HCT116 (cell line): Measurements from ENCODE around the gene CSGALNACT2.

Experiments
- ATF3 ChIP-seq: IDR thresholded peaks from 2 replicates; pipeline ENCODE4 v1.6.1; 2012
- CBX3 ChIP-seq: IDR thresholded peaks from 2 replicates; pipeline ENCODE4 v1.6.1; 2012; ENCODE audit warnings: low read depth
- CTCF ChIP-seq, 3 experiments: fragments of 200-600 bp in 1 of 3; sonication (generic) in 1 of 3; IDR thresholded peaks in 2 of 3; conservative IDR thresholded peaks in 1 of 3; 2 replicates each; pipeline ENCODE4 v1.5.1; 2012 to 2017; ENCODE audit warnings: low read depth in 2 of 3, low read length in 2 of 3, antibody characterized with exemption in 1 of 3, borderline replicate concordance in 1 of 3, control low read depth in 1 of 3, mild to moderate bottlenecking in 1 of 3, mixed read lengths in 1 of 3, mixed run types in 1 of 3, moderate library complexity in 1 of 3; ENCODE audit not compliant: insufficient read depth in 1 of 3
- EZH2 ChIP-seq: fragments of 200-600 bp; sonication (generic); IDR thresholded peaks from 2 replicates; pipeline ENCODE4 v1.6.1; 2017; ENCODE audit warnings: antibody characterized with exemption, mixed run types
- EZH2phosphoT487 ChIP-seq: fragments of 200-600 bp; IDR thresholded peaks from 2 replicates; pipeline ENCODE4 v1.6.1; 2018; ENCODE audit warnings: antibody characterized with exemption, borderline replicate concordance
- MAX ChIP-seq: IDR thresholded peaks from 2 replicates; pipeline ENCODE4 v1.6.1; 2012
- POLR2A ChIP-seq: IDR thresholded peaks from 2 replicates; pipeline ENCODE4 v1.7.0; 2011; ENCODE audit warnings: borderline replicate concordance; ENCODE audit not compliant: insufficient read depth, insufficient read length; ENCODE audit errors: extremely low read depth
- RAD21 ChIP-seq: IDR thresholded peaks from 2 replicates; pipeline ENCODE4 v1.6.1; 2012; ENCODE audit warnings: low read depth, mild to moderate bottlenecking
- REST ChIP-seq: IDR thresholded peaks from 2 replicates; pipeline ENCODE4 v1.6.1; 2012; ENCODE audit warnings: low read depth
- SIN3A ChIP-seq: IDR thresholded peaks from 2 replicates; pipeline ENCODE4 v1.6.1; 2012; ENCODE audit warnings: low read depth
- TCF7L2 ChIP-seq: IDR thresholded peaks from 2 replicates; pipeline ENCODE4 v1.7.0; 2011; ENCODE audit warnings: borderline replicate concordance, inconsistent platforms; ENCODE audit not compliant: insufficient read depth, insufficient read length; ENCODE audit errors: extremely low read depth
- ZNF274 ChIP-seq: fragments of 200-500 bp; sonication (Bioruptor generic); IDR thresholded peaks from 2 replicates; pipeline ENCODE4 v1.6.1; 2014; ENCODE audit warnings: mild to moderate bottlenecking, low read depth, low read length, inconsistent platforms

- TF ChIP-seq CTCF (IDR thresholded peaks at IDR 0.05 in 2 of 3, conservative IDR thresholded peaks at IDR 0.05 in 1 of 3; ENCODE audit: borderline replicate concordance in 1 of 3, insufficient read depth in 1 of 3, low read depth in 2 of 3, low read length in 2 of 3) (peak; percentile 84 to 97 (median 94)), SIN3A (no peak), EZH2phosphoT487 (no peak), REST (no peak), ATF3 (no peak), POLR2A (no peak), MAX (no peak), ZNF274 (no peak), RAD21 (peak; percentile 73), EZH2 (no peak), TCF7L2 (no peak), CBX3 (no peak)
Observed at GRCh38 chr10:43204943-43205671, 66.9 kb downstream of the CSGALNACT2 start.
